Loucy (cell line): ENCODE results near the gene GNG10.
A peak's percentile ranks its signal among the peaks of the same experiment; 100 is the strongest.

Experiments
- H2AFZ ChIP-seq: fragments of 200-600 bp; sonication (generic); 2 replicates; pipeline ENCODE4 v1.6.0; 2016; ENCODE audit warnings: antibody characterized with exemption, mild to moderate bottlenecking, low read length, moderate library complexity
- H3F3A ChIP-seq: fragments of 200-600 bp; 2 replicates; pipeline ENCODE4 v1.6.0; 2016; ENCODE audit warnings: antibody characterized with exemption, low read depth, mild to moderate bottlenecking
- H3K27me3 ChIP-seq: fragments of 200-600 bp; sonication (generic); 2 replicates; pipeline ENCODE4 v1.6.1; 2014; ENCODE audit warnings: low read length, mild to moderate bottlenecking; ENCODE audit not compliant: insufficient read depth, poor library complexity, severe bottlenecking
- H3K36me3 ChIP-seq: fragments of 200-600 bp; sonication (generic); 2 replicates; pipeline ENCODE4 v1.6.1; 2016; ENCODE audit warnings: low read length; ENCODE audit not compliant: insufficient read depth
- H3K4me1 ChIP-seq: fragments of 200-600 bp; sonication (generic); 2 replicates; pipeline ENCODE4 v1.5.1; 2014; ENCODE audit warnings: low read length, mild to moderate bottlenecking; ENCODE audit not compliant: insufficient read depth, poor library complexity, severe bottlenecking
- H3K4me2 ChIP-seq: fragments of 200-600 bp; sonication (generic); 2 replicates; pipeline ENCODE4 v1.6.0; 2014; ENCODE audit warnings: antibody characterized with exemption, low read length, low read depth, mild to moderate bottlenecking; ENCODE audit not compliant: poor library complexity, severe bottlenecking
- H3K4me3 ChIP-seq: fragments of 200-600 bp; sonication (generic); 2 replicates; pipeline ENCODE4 v1.5.1; 2014; ENCODE audit warnings: low read length, mild to moderate bottlenecking, mixed read lengths; ENCODE audit not compliant: poor library complexity, severe bottlenecking
- H3K79me2 ChIP-seq: fragments of 200-600 bp; sonication (generic); 2 replicates; pipeline ENCODE4 v1.6.1; 2014; ENCODE audit warnings: low read length; ENCODE audit not compliant: insufficient read depth
- H3K9ac ChIP-seq: fragments of 200-600 bp; sonication (generic); 2 replicates; pipeline ENCODE4 v1.6.0; 2014; ENCODE audit warnings: mild to moderate bottlenecking, low read depth, low read length, moderate library complexity; ENCODE audit not compliant: poor library complexity, severe bottlenecking
- H3K9me2 ChIP-seq: fragments of 200-600 bp; sonication (generic); replicated peaks from 2 replicates; pipeline ENCODE4 v1.6.1; 2016; ENCODE audit warnings: low read depth, low read length, mixed read lengths
- H3K9me3 ChIP-seq: fragments of 200-600 bp; sonication (generic); 2 replicates; pipeline ENCODE4 v1.6.1; 2014; ENCODE audit warnings: mild to moderate bottlenecking, antibody characterized with exemption, low read length, low read depth; ENCODE audit not compliant: insufficient read depth
- H4K20me1 ChIP-seq: fragments of 200-600 bp; sonication (generic); 2 replicates; pipeline ENCODE4 v1.6.0; 2014; ENCODE audit warnings: antibody characterized with exemption, low read length, mild to moderate bottlenecking; ENCODE audit not compliant: insufficient read depth, poor library complexity, severe bottlenecking
- CTCF ChIP-seq: fragments of 200-600 bp; sonication (generic); conservative IDR thresholded peaks from 2 replicates; pipeline ENCODE4 v1.5.1; 2014; ENCODE audit warnings: mild to moderate bottlenecking, antibody characterized with exemption, low read length
- EZH2phosphoT487 ChIP-seq: fragments of 200-600 bp; IDR thresholded peaks from 2 replicates; pipeline ENCODE4 v1.6.1; 2018; ENCODE audit warnings: antibody characterized with exemption, mild to moderate bottlenecking, moderate library complexity, borderline replicate concordance

Gene GNG10

DNA sequence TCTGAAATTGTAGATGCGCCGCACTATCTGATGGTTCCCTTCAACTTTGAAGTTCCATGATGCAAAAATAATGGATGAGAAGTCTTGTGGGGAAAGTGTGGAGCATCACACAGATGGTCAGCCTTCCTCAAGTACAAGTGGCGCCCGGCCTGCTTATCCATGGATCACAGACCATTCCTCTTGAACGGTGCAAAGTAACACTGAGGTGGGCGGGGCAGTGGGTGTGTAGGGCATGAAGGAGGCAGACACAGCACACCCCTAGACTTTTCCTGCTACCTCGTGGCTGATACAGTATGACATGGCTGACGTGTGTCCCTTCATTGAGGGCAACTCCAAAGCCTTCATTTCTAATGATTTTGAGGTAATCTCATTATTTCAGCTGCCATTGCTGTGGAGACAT, 2.5 kb upstream of the GNG10 start:
- H4K20me1 ChIP-seq = peaks cover 7% of the 10 kb centered on the region
- H3K9me3 ChIP-seq = no peaks in the 10 kb centered on the region
- peaks cover 11% of the 10 kb centered on the region for H3K79me2 ChIP-seq
- H3K4me1 ChIP-seq = peaks cover 20% of the 10 kb centered on the region
- H3K9me2 ChIP-seq = no peaks in the 10 kb centered on the region
- H3K27me3 ChIP-seq = no peaks in the 10 kb centered on the region
- no peak overlapping the region for H3K4me2 ChIP-seq
- no peak overlapping the region for H3K4me3 ChIP-seq
- TF ChIP-seq CTCF (no peak), EZH2phosphoT487 (no peak)
- H2AFZ ChIP-seq = no peak overlapping the region
- peaks cover 9% of the 10 kb centered on the region for H3F3A ChIP-seq
- H3K36me3 ChIP-seq = peaks cover 10% of the 10 kb centered on the region; the same call in 1 of the 2 replicates
- H3K9ac ChIP-seq = no peak overlapping the region

GRCh38 chr9:111659691-111660090, 1.7 kb upstream of the GNG10 start:
- H3K27me3 ChIP-seq = no peaks in the 10 kb centered on the region
- peaks cover 28% of the 10 kb centered on the region for H3K4me1 ChIP-seq
- peaks cover 9% of the 10 kb centered on the region for H3F3A ChIP-seq
- H3K4me2 ChIP-seq = no peak overlapping the region
- H3K9me3 ChIP-seq = no peaks in the 10 kb centered on the region
- H2AFZ ChIP-seq = no peak overlapping the region
- no peaks in the 10 kb centered on the region for H3K9me2 ChIP-seq
- TF ChIP-seq EZH2phosphoT487 (no peak), CTCF (no peak)
- peaks cover 5% of the 10 kb centered on the region; the same call in 1 of the 2 replicates for H3K36me3 ChIP-seq
- H3K9ac ChIP-seq = no peak overlapping the region
- peaks cover 18% of the 10 kb centered on the region for H3K79me2 ChIP-seq
- no peak overlapping the region for H3K4me3 ChIP-seq
- peaks cover 15% of the 10 kb centered on the region for H4K20me1 ChIP-seq

- Histone ChIP-seq H3K79me2 (peaks cover 39% of the 10 kb centered on the region), H3K4me3 (peak overlapping the region; percentile 89), H3K4me1 (peaks cover 32% of the 10 kb centered on the region), H3K27me3 (no peaks in the 10 kb centered on the region), H4K20me1 (peaks cover 18% of the 10 kb centered on the region), H3K36me3 (peaks cover 2% of the 10 kb centered on the region; the same call in 1 of the 2 replicates), H3F3A (peaks cover 9% of the 10 kb centered on the region), H2AFZ (peak overlapping the region; percentile 42; the same call in 1 of the 2 replicates), H3K9ac (peak overlapping the region; percentile 79), H3K9me2 (no peaks in the 10 kb centered on the region), H3K9me3 (no peaks in the 10 kb centered on the region), H3K4me2 (peak overlapping the region; percentile 87)
- TF ChIP-seq EZH2phosphoT487 = no peak
- no peak for TF ChIP-seq CTCF
These were observed 557 bp downstream of the GNG10 start for GRCh38 chr9:111661802-111662521.
